ENCODE measurements around the gene CHD3.

Gene CHD3
- long read RNA-seq, partial matches to known transcripts: 45 of 57 reads
- long read RNA-seq, other reads (novel, unspliced or antisense): 10 of 57 reads

- no peak for DNase-seq (ENCODE audit: low read depth in 1 of 2, low spot score in 1 of 2)
- TF ChIP-seq POLR2AphosphoS5 (IDR thresholded peaks at IDR 0.05; ENCODE audit: low read depth): no peak
Observed at GRCh38 chr17:7888184-7888920, at the start of gene CHD3. Gene CHD3, plus strand, starts transcription at chr17:7888789. Its CDS starts 212 bp downstream, at chr17:7889001.

GRCh38 chr17:7839190-7839875, 49.3 kb upstream of the CHD3 start:
- Histone ChIP-seq H3K4me3 (replicated peaks; ENCODE audit: insufficient read depth, low read length) (peak overlapping the region; percentile 34), H3K27me3 (ENCODE audit: insufficient read depth, poor library complexity, severe bottlenecking) (no peaks in the 10 kb centered on the region), H3K27ac (replicated peaks) (peak overlapping the region; percentile 95)
- TF ChIP-seq GABPA (IDR thresholded peaks at IDR 0.05; ENCODE audit: low read depth): no peak
- TF ChIP-seq REST (IDR thresholded peaks at IDR 0.05; ENCODE audit: insufficient replicate concordance, low read depth): no peak
- TF ChIP-seq CTCF (IDR thresholded peaks at IDR 0.05; ENCODE audit: insufficient read depth, low read length): no peak
- TF ChIP-seq SPI1 (IDR thresholded peaks at IDR 0.05; ENCODE audit: borderline replicate concordance, low read depth): no peak
- TF ChIP-seq POLR2AphosphoS5 (IDR thresholded peaks at IDR 0.05; ENCODE audit: low read depth): no peak
- peak in 1 of 2 experiments; percentile 87 for DNase-seq (ENCODE audit: low read depth in 1 of 2, low spot score in 1 of 2)

More at GRCh38 chr17:7888184-7888920, at the start of gene CHD3:
- Histone ChIP-seq H3K27me3 (ENCODE audit: insufficient read depth, poor library complexity, severe bottlenecking) (no peaks in the 10 kb centered on the region), H3K4me3 (replicated peaks; ENCODE audit: insufficient read depth, low read length) (peak within 1 kb of the TSS; percentile 57), H3K27ac (replicated peaks) (peak within 1 kb of the TSS; percentile 76)

- no peak overlapping the region for H3K4me3 ChIP-seq (replicated peaks; ENCODE audit: insufficient read depth, low read length)
- TF ChIP-seq REST (IDR thresholded peaks at IDR 0.05; ENCODE audit: insufficient replicate concordance, low read depth): no peak
- no peak for TF ChIP-seq CTCF (IDR thresholded peaks at IDR 0.05; ENCODE audit: insufficient read depth, low read length)
- TF ChIP-seq SPI1 (IDR thresholded peaks at IDR 0.05; ENCODE audit: borderline replicate concordance, low read depth): no peak
- no peak for TF ChIP-seq POLR2AphosphoS5 (IDR thresholded peaks at IDR 0.05; ENCODE audit: low read depth)
- no peak for TF ChIP-seq GABPA (IDR thresholded peaks at IDR 0.05; ENCODE audit: low read depth)
- no peak for DNase-seq (ENCODE audit: low read depth in 1 of 2, low spot score in 1 of 2)
- H3K27ac ChIP-seq (replicated peaks): peak overlapping the region; percentile 95
- H3K27me3 ChIP-seq (ENCODE audit: insufficient read depth, poor library complexity, severe bottlenecking): no peaks in the 10 kb centered on the region
Observed at GRCh38 chr17:7839876-7840261, 48.7 kb upstream of the CHD3 start.

- Histone ChIP-seq H3K4me3 (replicated peaks; ENCODE audit: insufficient read depth, low read length) (no peak overlapping the region), H3K27me3 (ENCODE audit: insufficient read depth, poor library complexity, severe bottlenecking) (no peaks in the 10 kb centered on the region), H3K27ac (replicated peaks) (peak overlapping the region; percentile 95)
- no peak for DNase-seq (ENCODE audit: low read depth in 1 of 2, low spot score in 1 of 2)
- TF ChIP-seq POLR2AphosphoS5 (IDR thresholded peaks at IDR 0.05; ENCODE audit: low read depth): no peak
- TF ChIP-seq CTCF (IDR thresholded peaks at IDR 0.05; ENCODE audit: insufficient read depth, low read length): no peak
- no peak for TF ChIP-seq GABPA (IDR thresholded peaks at IDR 0.05; ENCODE audit: low read depth)
- no peak for TF ChIP-seq SPI1 (IDR thresholded peaks at IDR 0.05; ENCODE audit: borderline replicate concordance, low read depth)
- no peak for TF ChIP-seq REST (IDR thresholded peaks at IDR 0.05; ENCODE audit: insufficient replicate concordance, low read depth)
Observed at GRCh38 chr17:7840441-7840840, 48.1 kb upstream of the CHD3 start.

Data from HL-60 (cell line).